ENCODE results near the gene TOE1. TPM values are rescaled to one million over a fixed set of nuclear protein-coding genes. Genes with fewer than 3 reads are reported as not detected.

The TOE1 gene
- total and polyA plus RNA-seq, 8 donors = 0.87 to 31.5 (median 8.1) TPM

DNA sequence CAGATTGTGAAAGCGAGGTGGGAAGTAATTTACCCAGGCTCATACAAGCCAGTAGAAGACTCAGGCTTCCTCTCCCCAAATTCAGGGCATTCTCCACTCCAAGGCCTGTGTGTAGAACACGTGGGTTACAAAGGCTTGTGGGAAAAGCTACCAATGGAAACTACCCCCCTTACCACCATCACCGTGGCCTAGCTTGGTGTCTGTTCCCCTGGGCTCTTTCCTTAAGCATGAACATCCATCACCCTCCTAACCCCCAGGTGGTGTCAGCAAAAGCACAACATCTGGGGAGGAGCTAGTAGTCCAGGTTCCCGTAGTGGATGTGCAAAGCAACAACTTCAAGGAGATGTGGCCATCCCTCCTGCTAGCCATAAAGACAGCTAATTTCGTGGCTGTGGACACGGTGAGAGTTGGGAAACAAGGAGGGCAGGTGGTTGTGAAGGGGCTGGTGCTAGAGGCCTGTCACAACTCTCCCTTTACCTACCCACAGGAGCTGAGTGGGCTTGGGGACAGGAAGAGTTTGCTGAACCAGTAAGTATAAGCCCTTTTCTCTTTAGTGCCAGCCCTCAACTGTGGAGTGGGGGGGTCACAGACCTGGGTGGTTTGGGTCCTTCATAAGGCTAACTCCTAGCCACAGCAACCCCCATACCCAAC is 971 bp downstream of the TOE1 start:
- peak in 1 of 2 donors; percentile 24 for DNase-seq
- TF ChIP-seq POLR2A (IDR thresholded peaks at IDR 0.05) (no peak), POLR2AphosphoS5 (IDR thresholded peaks at IDR 0.05) (no peak), EP300 (IDR thresholded peaks at IDR 0.05) (no peak)
- TF ChIP-seq, protein P1, sequence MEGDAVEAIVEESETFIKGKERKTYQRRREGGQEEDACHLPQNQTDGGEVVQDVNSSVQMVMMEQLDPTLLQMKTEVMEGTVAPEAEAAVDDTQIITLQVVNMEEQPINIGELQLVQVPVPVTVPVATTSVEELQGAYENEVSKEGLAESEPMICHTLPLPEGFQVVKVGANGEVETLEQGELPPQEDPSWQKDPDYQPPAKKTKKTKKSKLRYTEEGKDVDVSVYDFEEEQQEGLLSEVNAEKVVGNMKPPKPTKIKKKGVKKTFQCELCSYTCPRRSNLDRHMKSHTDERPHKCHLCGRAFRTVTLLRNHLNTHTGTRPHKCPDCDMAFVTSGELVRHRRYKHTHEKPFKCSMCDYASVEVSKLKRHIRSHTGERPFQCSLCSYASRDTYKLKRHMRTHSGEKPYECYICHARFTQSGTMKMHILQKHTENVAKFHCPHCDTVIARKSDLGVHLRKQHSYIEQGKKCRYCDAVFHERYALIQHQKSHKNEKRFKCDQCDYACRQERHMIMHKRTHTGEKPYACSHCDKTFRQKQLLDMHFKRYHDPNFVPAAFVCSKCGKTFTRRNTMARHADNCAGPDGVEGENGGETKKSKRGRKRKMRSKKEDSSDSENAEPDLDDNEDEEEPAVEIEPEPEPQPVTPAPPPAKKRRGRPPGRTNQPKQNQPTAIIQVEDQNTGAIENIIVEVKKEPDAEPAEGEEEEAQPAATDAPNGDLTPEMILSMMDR (IDR thresholded peaks at IDR 0.05) = no peak
- H3K27me3 ChIP-seq = no peaks in the 10 kb centered on the region
- no peaks in the 10 kb centered on the region for H3K9me3 ChIP-seq
- intact Hi-C loops (cut with DNase I; ENCODE audit: low total_unique reads) = no loop called here
- peak overlapping the region in 4 of 5 donors; percentile 93 to 98 (median 94) for H3K27ac ChIP-seq
- peaks cover 30 to 44% (median 44%) of the 10 kb centered on the region in 4 donors for H3K36me3 ChIP-seq
- H3K4me1 ChIP-seq = peaks cover 12 to 54% (median 42%) of the 10 kb centered on the region in 4 donors
- WGBS, 5 donors = 15 to 24% (median 18%) methylated on average over 6 of the region's 6 CpGs
- H3K4me3 ChIP-seq = peak overlapping the region; percentile 69 to 82 (median 71)

DNA sequence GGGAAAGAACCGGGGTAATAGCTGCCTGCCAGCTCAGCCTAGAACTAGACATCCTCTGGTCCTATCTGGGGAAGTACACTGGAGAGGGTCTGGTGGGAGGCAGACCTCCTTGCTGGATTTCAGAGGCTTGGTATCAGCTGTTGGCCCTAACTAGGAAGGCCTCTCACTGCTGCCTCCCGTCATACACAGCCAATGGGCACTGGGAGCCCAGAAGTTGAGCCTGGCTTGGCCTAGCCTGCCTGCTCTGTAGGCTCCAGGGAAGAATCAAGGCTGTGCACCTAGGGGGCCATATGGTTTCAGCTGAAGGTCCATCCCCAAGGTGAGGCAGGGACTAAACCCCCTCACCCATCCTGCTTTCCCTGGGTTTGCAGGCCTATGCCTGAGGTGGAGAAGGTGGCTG is 4.5 kb downstream of the TOE1 start:
- TF ChIP-seq EP300 (IDR thresholded peaks at IDR 0.05) (no peak), POLR2AphosphoS5 (IDR thresholded peaks at IDR 0.05) (no peak), POLR2A (IDR thresholded peaks at IDR 0.05) (no peak)
- TF ChIP-seq, protein P1 (IDR thresholded peaks at IDR 0.05) = no peak
- intact Hi-C loops (cut with DNase I; ENCODE audit: low total_unique reads) = no loop called here
- 88 to 100% (median 95%) methylated on average over 1 to 2 of the region's 2 CpGs for WGBS, 5 donors

DNA sequence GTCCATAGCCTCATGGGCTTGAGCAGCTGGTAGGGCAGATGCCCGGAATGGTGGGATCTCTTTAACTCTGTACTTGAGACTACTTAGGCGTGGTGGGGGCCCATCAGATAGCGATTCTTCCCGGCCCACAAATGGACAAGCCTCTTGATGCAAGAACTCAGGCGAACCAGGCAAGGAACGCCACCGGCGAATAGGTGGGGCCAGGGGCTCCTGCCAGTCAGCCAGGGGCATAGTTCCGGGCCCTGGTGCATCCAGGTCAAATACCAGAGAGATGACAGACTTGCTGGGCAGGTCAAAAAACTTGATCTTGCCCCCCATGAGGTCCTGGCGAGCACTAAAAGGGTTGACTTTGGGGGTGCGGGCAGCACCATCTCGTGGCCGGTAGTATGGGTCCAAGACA is 5.0 kb downstream of the TOE1 start:
- Histone ChIP-seq H3K4me1 (peaks cover 24 to 43% (median 34%) of the 10 kb centered on the region in 4 donors), H3K27me3 (no peaks in the 10 kb centered on the region), H3K36me3 (peaks cover 30 to 58% (median 51%) of the 10 kb centered on the region in 4 donors), H3K27ac (no peak overlapping the region), H3K9me3 (no peaks in the 10 kb centered on the region), H3K4me3 (no peak overlapping the region)
- WGBS, 5 donors = 92 to 98% (median 92%) methylated on average over 13 of the region's 13 CpGs
- TF ChIP-seq EP300 (IDR thresholded peaks at IDR 0.05) = no peak
- TF ChIP-seq, protein P1 (IDR thresholded peaks at IDR 0.05) = no peak
- no peak for TF ChIP-seq POLR2A (IDR thresholded peaks at IDR 0.05)
- no peak for TF ChIP-seq POLR2AphosphoS5 (IDR thresholded peaks at IDR 0.05)
- DNase-seq = no peak
- intact Hi-C loops (cut with DNase I; ENCODE audit: low total_unique reads) = no loop called here

More for the DNA sequence above, 4.5 kb downstream of the TOE1 start:
- DNase-seq = no peak
- Histone ChIP-seq H3K4me1 (peaks cover 26 to 40% (median 34%) of the 10 kb centered on the region in 4 donors), H3K9me3 (no peaks in the 10 kb centered on the region), H3K4me3 (no peak overlapping the region), H3K27me3 (no peaks in the 10 kb centered on the region), H3K27ac (no peak overlapping the region), H3K36me3 (peaks cover 30 to 58% (median 51%) of the 10 kb centered on the region in 4 donors)

DNA sequence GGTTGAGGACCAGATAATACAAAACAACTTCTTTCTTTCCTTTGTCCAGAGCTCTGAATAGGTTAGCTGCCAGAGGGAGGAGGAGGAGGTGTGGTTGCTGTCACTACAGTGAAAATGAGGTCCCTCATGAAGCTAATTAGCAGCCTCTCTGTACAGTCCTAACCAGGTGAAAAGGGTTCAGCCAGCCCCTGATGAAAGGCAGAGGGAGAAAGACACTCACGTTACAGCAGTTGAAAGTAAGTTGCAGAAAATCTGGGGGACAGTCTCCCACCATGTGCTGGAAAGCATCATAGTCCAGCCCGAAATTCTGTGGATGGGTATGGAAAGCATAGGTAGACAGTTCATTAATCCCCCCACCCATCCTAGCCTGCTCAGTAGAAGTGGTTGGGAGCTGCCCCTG is 6.5 kb downstream of the TOE1 start:
- WGBS, 5 donors = 82 to 98% (median 88%) methylated on average over 2 of the region's 2 CpGs
- H3K27ac ChIP-seq = no peak overlapping the region
- intact Hi-C loops (cut with DNase I; ENCODE audit: low total_unique reads) = no loop called here
- TF ChIP-seq, protein P1 (IDR thresholded peaks at IDR 0.05) = no peak
- no peak for TF ChIP-seq EP300 (IDR thresholded peaks at IDR 0.05)
- no peak for TF ChIP-seq POLR2AphosphoS5 (IDR thresholded peaks at IDR 0.05)
- no peak for TF ChIP-seq POLR2A (IDR thresholded peaks at IDR 0.05)
- H3K4me1 ChIP-seq = peaks cover 12 to 31% (median 24%) of the 10 kb centered on the region in 4 donors
- no peak overlapping the region for H3K4me3 ChIP-seq
- H3K9me3 ChIP-seq = no peaks in the 10 kb centered on the region
- H3K36me3 ChIP-seq = peaks cover 30 to 58% (median 51%) of the 10 kb centered on the region in 4 donors
- DNase-seq = no peak
- no peaks in the 10 kb centered on the region for H3K27me3 ChIP-seq
